Measurements from ENCODE around the gene ADCY6. TPM values are rescaled to one million over a fixed set of nuclear protein-coding genes. Genes with fewer than 3 reads are reported as not detected.
A peak's percentile ranks its signal among the peaks of the same experiment; 100 is the strongest.

Gene ADCY6
- total and polyA plus RNA-seq, 2 donors (not counting 3 experiments of a cell fraction or from before 2014, with no cell fraction given): 37.0 to 46.2 TPM

GRCh38 chr12:48789858-48790326, 1.0 kb upstream of the ADCY6 start:
- no peaks in the 10 kb centered on the region for H3K9me1 ChIP-seq (replicated peaks; ENCODE audit: control insufficient read depth, extremely low read depth, insufficient read depth, low read length)
- H3K27me3 ChIP-seq (ENCODE audit: control insufficient read depth in 2 of 2, insufficient read depth in 2 of 2, low read length in 2 of 2): no peaks in the 10 kb centered on the region
- H4K20me1 ChIP-seq (replicated peaks; ENCODE audit: control insufficient read depth, extremely low read depth, insufficient read depth, low read length): no peaks in the 10 kb centered on the region
- H3K4me3 ChIP-seq (replicated peaks in 1 of 3; ENCODE audit: insufficient read depth in 1 of 3, low read depth in 1 of 3, low read length in 3 of 3): peak overlapping the region in 1 of 3 experiments; percentile 84
- ChIA-PET POLR2A (interaction anchor here (0.7 kb wide), 1 partner anchor 939 kb away, joined by 6 read pairs; no protein-coding TSS in a partner anchor), CTCF (interaction anchor here (1.5 to 16.5 kb wide), 3 partner anchors 10 to 32 kb away, joined by 11 to 606 read pairs (median 12); no protein-coding TSS in a partner anchor)
- DNase-seq (ENCODE audit: low read depth, low spot score) (no peak), FAIRE-seq (no peak)
- H3K9me3 ChIP-seq (replicated peaks; ENCODE audit: control insufficient read depth, insufficient read depth, low read length): no peaks in the 10 kb centered on the region
- H3K4me1 ChIP-seq (ENCODE audit: control insufficient read depth, extremely low read depth, insufficient read depth, low read length): peaks cover 10% of the 10 kb centered on the region
- TF ChIP-seq, protein P1, sequence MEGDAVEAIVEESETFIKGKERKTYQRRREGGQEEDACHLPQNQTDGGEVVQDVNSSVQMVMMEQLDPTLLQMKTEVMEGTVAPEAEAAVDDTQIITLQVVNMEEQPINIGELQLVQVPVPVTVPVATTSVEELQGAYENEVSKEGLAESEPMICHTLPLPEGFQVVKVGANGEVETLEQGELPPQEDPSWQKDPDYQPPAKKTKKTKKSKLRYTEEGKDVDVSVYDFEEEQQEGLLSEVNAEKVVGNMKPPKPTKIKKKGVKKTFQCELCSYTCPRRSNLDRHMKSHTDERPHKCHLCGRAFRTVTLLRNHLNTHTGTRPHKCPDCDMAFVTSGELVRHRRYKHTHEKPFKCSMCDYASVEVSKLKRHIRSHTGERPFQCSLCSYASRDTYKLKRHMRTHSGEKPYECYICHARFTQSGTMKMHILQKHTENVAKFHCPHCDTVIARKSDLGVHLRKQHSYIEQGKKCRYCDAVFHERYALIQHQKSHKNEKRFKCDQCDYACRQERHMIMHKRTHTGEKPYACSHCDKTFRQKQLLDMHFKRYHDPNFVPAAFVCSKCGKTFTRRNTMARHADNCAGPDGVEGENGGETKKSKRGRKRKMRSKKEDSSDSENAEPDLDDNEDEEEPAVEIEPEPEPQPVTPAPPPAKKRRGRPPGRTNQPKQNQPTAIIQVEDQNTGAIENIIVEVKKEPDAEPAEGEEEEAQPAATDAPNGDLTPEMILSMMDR (IDR thresholded peaks at IDR 0.05; ENCODE audit: extremely low read depth in 1 of 2, insufficient read depth in 1 of 2, low read depth in 1 of 2, low read length in 2 of 2): no peak
- TF ChIP-seq MAX (IDR thresholded peaks at IDR 0.05; ENCODE audit: insufficient read depth, insufficient read length) (no peak), GATA2 (IDR thresholded peaks at IDR 0.05; ENCODE audit: insufficient read depth, insufficient read length, low read depth, low read length) (no peak), POLR2AphosphoS5 (IDR thresholded peaks at IDR 0.05; ENCODE audit: insufficient read depth, low read depth, low read length) (no peak), JUN (IDR thresholded peaks at IDR 0.05; ENCODE audit: borderline replicate concordance, insufficient read depth, insufficient read length, low read depth) (no peak), FOS (IDR thresholded peaks at IDR 0.05; ENCODE audit: borderline replicate concordance, insufficient read depth, low read length) (no peak)
- H3K27ac ChIP-seq (ENCODE audit: insufficient read depth, low read depth, low read length): no peak overlapping the region
- no peak overlapping the region for H3K9ac ChIP-seq (replicated peaks; ENCODE audit: extremely low read depth, insufficient read depth, low read length)
- intact Hi-C loops (cut with micrococcal nuclease) (loop anchor here (2.0 kb wide), 1 partner anchor 73 kb away; the partner anchor contains the start of gene CCNT1), dilution Hi-C loops (cut with MboI; ENCODE audit: extremely low pct_ligation_motif_present, low sequenced_read_pairs) (no loop called here)
- peaks cover 17% of the 10 kb centered on the region for H3K79me2 ChIP-seq (ENCODE audit: control insufficient read depth, insufficient read depth, low read length)
- no peak overlapping the region for H3K4me2 ChIP-seq (ENCODE audit: insufficient read depth, low read length)
- no TSS peak for BruUV-seq (replicated peaks)
- H3K36me3 ChIP-seq (ENCODE audit: control insufficient read depth in 2 of 2, extremely low read depth in 1 of 2, insufficient read depth in 2 of 2, low read length in 2 of 2): no peaks in the 10 kb centered on the region
- H2AFZ ChIP-seq (ENCODE audit: low read depth, low read length): peak overlapping the region; percentile 69
